K562 (cell line): ENCODE data around the gene TMCC1. TPM values are rescaled to one million over a fixed set of nuclear protein-coding genes. Genes with fewer than 3 reads are reported as not detected.

Experiments
- ATAC-seq: fragments of 200-7000 bp; cut with Tn5 transposase; 3 replicates; pipeline ENCODE4 v1.9.1; 2020; ENCODE audit warnings: moderate library complexity
- BruUV-seq: library from RNA; stranded (reverse); fragments of 400-500 nt; replicated peaks from 2 replicates; lab custom pipeline; 2021; lab: Mats Ljungman, UMichigan
- CTCF ChIA-PET: fragments of 300-600 bp; formaldehyde crosslinking; extraction: SDS; loops from one replicate; lab custom pipeline; 2021; ENCODE audit warnings: low intra/inter-chr PET ratio; lab: Yijun Ruan, JAX
- POLR2A ChIA-PET: fragments of 300-600, 350-650 bp; sonication (Branson Sonifier 250); formaldehyde crosslinking; extraction: SDS; loops from one replicate; lab custom pipeline; 2021; ENCODE audit warnings: antibody characterized with exemption, inconsistent platforms; lab: Yijun Ruan, JAX
- DNase-seq, 4 experiments: peaks; one replicate each; pipeline versions ENCODE4 v3.0.0 to v3.0.0-alpha.2; 2011 to 2018; ENCODE audit warnings: low spot score in 3 of 4, mixed read lengths in 3 of 4; ENCODE audit errors: extremely low read depth in 1 of 4
- FAIRE-seq: peaks from 2 replicates; lab custom pipeline; 2011; peaks lifted over from hg19 to GRCh38; lab: Jason Lieb, UNC
- H2AFZ ChIP-seq: 2 replicates; pipeline ENCODE4 v1.6.0; 2011; ENCODE audit warnings: low read depth, low read length, control low read depth, inconsistent platforms
- H3K27ac ChIP-seq: fragments of 200-600 bp; 3 replicates; pipeline ENCODE4 v1.8.0; 2011; ENCODE audit warnings: low read depth, mild to moderate bottlenecking, control low read depth, inconsistent platforms, low read length, moderate library complexity, mixed read lengths; ENCODE audit errors: extremely low read depth
- H3K27me3 ChIP-seq, 2 experiments: fragments of 300-600 bp in 1 of 2; 2 replicates in 1 of 2; 3 replicates in 1 of 2; pipeline versions ENCODE4 v1.6.0 to v1.8.0; 2011; ENCODE audit warnings: inconsistent platforms in 2 of 2, low read length in 2 of 2, mild to moderate bottlenecking in 1 of 2, mixed read lengths in 1 of 2, moderate library complexity in 1 of 2; ENCODE audit not compliant: control insufficient read depth in 2 of 2, insufficient read depth in 2 of 2
- H3K36me3 ChIP-seq: fragments of 300-600 bp; 3 replicates; pipeline ENCODE4 v1.8.0; 2011; ENCODE audit warnings: mild to moderate bottlenecking, low read length, inconsistent platforms; ENCODE audit not compliant: control insufficient read depth, insufficient read depth
- H3K4me1 ChIP-seq, 2 experiments: fragments of 200-600 bp in 1 of 2; replicated peaks in 1 of 2; 2 replicates in 1 of 2; 3 replicates in 1 of 2; pipeline versions ENCODE4 v1.5.1 to v1.8.0; 2011; ENCODE audit warnings: inconsistent platforms in 2 of 2, low read length in 2 of 2, mild to moderate bottlenecking in 1 of 2, mixed read lengths in 1 of 2, moderate library complexity in 1 of 2; ENCODE audit not compliant: control insufficient read depth in 2 of 2, insufficient read depth in 2 of 2
- H3K4me2 ChIP-seq: 2 replicates; pipeline ENCODE4 v1.6.1; 2011; ENCODE audit warnings: low read length, control low read depth, inconsistent platforms, mixed read lengths; ENCODE audit not compliant: insufficient read depth
- H3K4me3 ChIP-seq: fragments of 200-600 bp; sonication (generic), shearing (Covaris generic); 2 replicates; pipeline ENCODE4 v1.5.1; 2016; ENCODE audit warnings: control low read depth, inconsistent platforms
- H3K79me2 ChIP-seq: fragments of 200-600 bp; 3 replicates; pipeline ENCODE4 v1.8.0; 2011; ENCODE audit warnings: low read length, inconsistent platforms; ENCODE audit not compliant: control insufficient read depth, insufficient read depth
- H3K9ac ChIP-seq, 2 experiments: 2 replicates each; pipeline versions ENCODE4 v1.6.0 to v1.6.1; 2011; ENCODE audit warnings: low read depth in 2 of 2, low read length in 2 of 2, control low read depth in 1 of 2, inconsistent platforms in 1 of 2, mild to moderate bottlenecking in 1 of 2, mixed read lengths in 1 of 2; ENCODE audit not compliant: insufficient read depth in 1 of 2
- H3K9me1 ChIP-seq: one replicate; pipeline ENCODE4 v1.6.0; 2011; ENCODE audit warnings: inconsistent platforms, mild to moderate bottlenecking, low read length, moderate library complexity; ENCODE audit not compliant: control insufficient read depth, insufficient read depth
- H3K9me3 ChIP-seq: replicated peaks from 2 replicates; pipeline ENCODE4 v1.5.1; 2011; ENCODE audit warnings: low read depth, low read length, inconsistent platforms; ENCODE audit not compliant: control insufficient read depth, insufficient read depth
- H4K20me1 ChIP-seq: replicated peaks from 2 replicates; pipeline ENCODE4 v1.6.1; 2011; ENCODE audit warnings: low read length, inconsistent platforms, mixed read lengths; ENCODE audit not compliant: control insufficient read depth, insufficient read depth
- ARID2 ChIP-seq: fragments of 450-650 bp; IDR thresholded peaks from 2 replicates; pipeline ENCODE4 v1.6.1; 2017; ENCODE audit warnings: antibody characterized with exemption, mild to moderate bottlenecking
- CBX1 ChIP-seq: sonication (generic); IDR thresholded peaks from 2 replicates; pipeline ENCODE4 v1.6.1; 2016; ENCODE audit warnings: antibody characterized with exemption, low read depth, mild to moderate bottlenecking
- FOXP4 ChIP-seq: sonication (generic); formaldehyde crosslinking; IDR thresholded peaks from 2 replicates; pipeline ENCODE4 v1.8.0; 2022; ENCODE audit warnings: mild to moderate bottlenecking, missing genetic modification reagents, borderline replicate concordance
- NCOA6 ChIP-seq: fragments of 450-650 bp; IDR thresholded peaks from 2 replicates; pipeline ENCODE4 v1.6.1; 2017; ENCODE audit warnings: mild to moderate bottlenecking
- POLR2AphosphoS5 ChIP-seq: IDR thresholded peaks from 2 replicates; pipeline ENCODE4 v1.6.1; 2011; ENCODE audit warnings: mild to moderate bottlenecking, low read depth, low read length, moderate library complexity; ENCODE audit not compliant: control insufficient read depth, insufficient read depth
- SREBF2 ChIP-seq: sonication (generic); formaldehyde crosslinking; IDR thresholded peaks from 2 replicates; pipeline ENCODE4 v1.4.0; 2020; ENCODE audit warnings: mild to moderate bottlenecking, missing genetic modification reagents
- TAF7 ChIP-seq: fragments of 450-650 bp; IDR thresholded peaks from 2 replicates; pipeline ENCODE4 v1.6.1; 2016; ENCODE audit warnings: missing genetic modification characterization, missing compliant biosample characterization
- ZNF444 ChIP-seq: fragments of 250-450 bp; sonication (Bioruptor Pico); IDR thresholded peaks from 2 replicates; pipeline ENCODE4 v1.4.0; 2020; ENCODE audit warnings: mild to moderate bottlenecking, moderate library complexity
- ZNF79 ChIP-seq: fragments of 250-450 bp; sonication (Bioruptor Pico); IDR thresholded peaks from 2 replicates; pipeline ENCODE4 v1.4.0; 2020; ENCODE audit warnings: low read depth, mild to moderate bottlenecking, moderate library complexity
- WGBS: fragments of 100-300 bp; shearing (Covaris generic); methylation state at CpG from one replicate; pipeline ENCODE4 v1.1.6; 2016; ENCODE audit warnings: low coverage, mixed read lengths; ENCODE audit not compliant: insufficient coverage; ENCODE audit errors: missing lambda C conversion rate; 5-methylcytosine and 5-hydroxymethylcytosine counted together
- in situ Hi-C: fragments of 300-500 bp; cut with MboI; formaldehyde crosslinking; loops from 4 replicates; pipeline ENCODE4 v1.15.0; 2018; ENCODE audit warnings: inconsistent platforms, mixed read lengths
- intact Hi-C: fragments of 100-400 bp; cut with micrococcal nuclease; formaldehyde crosslinking; loops from 2 replicates; pipeline ENCODE4 v1.14.2; 2022
- polyA plus RNA-seq, 8 experiments: library from polyadenylated mRNA; depleted of rRNA in 4 of 8; stranded (reverse) in 5 of 8; unstranded in 3 of 8; fragments of >200 nt; fragmentation: Nextera tagmentation in 2 of 8; fragmentation: Illumina TruSeq in 1 of 8; extraction: Ambion mirVana in 2 of 8; extraction: Trizol in 1 of 8; gene quantifications; 2 replicates each; pipeline versions ENCODE4 v1.2.1 to v1.2.3, GENCODE V29; 2011 to 2014; ENCODE audit warnings: inconsistent platforms in 1 of 8, missing spikeins in 1 of 8
- total RNA-seq, 7 experiments: library from RNA; depleted of rRNA in 6 of 7; stranded (reverse); fragments of >200 nt in 6 of 7; fragmentation: Illumina TruSeq in 2 of 7; extraction: Trizol in 2 of 7; gene quantifications; 2 replicates each; pipeline versions ENCODE4 v1.2.1 to v1.2.3, GENCODE V29; 2011 to 2021; ENCODE audit warnings: low replicate concordance in 1 of 7
- TF ChIP-seq, protein P1 (sequence below): fragments of 200-800 bp; sonication (Bioruptor generic); IDR thresholded peaks from 2 replicates; pipeline ENCODE4 v1.6.1; 2016; ENCODE audit warnings: missing genetic modification characterization, missing compliant biosample characterization
- TF ChIP-seq, protein P2 (sequence below): sonication (generic); formaldehyde crosslinking; IDR thresholded peaks from 2 replicates; pipeline ENCODE4 v1.8.1; 2022; ENCODE audit warnings: missing genetic modification reagents
- TF ChIP-seq, protein P3 (sequence below): fragments of 250-450 bp; sonication (Bioruptor Pico); IDR thresholded peaks from 2 replicates; pipeline ENCODE4 v1.5.0; 2021

TMCC1 gene
- total and polyA plus RNA-seq, 9 of the 15 experiments (the other 6 are each of a cell fraction or from before 2014, with no cell fraction given), result 0.89 to 8.7 (median 4.0) TPM

GRCh38 chr3:129689036-129689435 is 204.5 kb downstream of the TMCC1 start (continued):
- TF ChIP-seq, protein P1, sequence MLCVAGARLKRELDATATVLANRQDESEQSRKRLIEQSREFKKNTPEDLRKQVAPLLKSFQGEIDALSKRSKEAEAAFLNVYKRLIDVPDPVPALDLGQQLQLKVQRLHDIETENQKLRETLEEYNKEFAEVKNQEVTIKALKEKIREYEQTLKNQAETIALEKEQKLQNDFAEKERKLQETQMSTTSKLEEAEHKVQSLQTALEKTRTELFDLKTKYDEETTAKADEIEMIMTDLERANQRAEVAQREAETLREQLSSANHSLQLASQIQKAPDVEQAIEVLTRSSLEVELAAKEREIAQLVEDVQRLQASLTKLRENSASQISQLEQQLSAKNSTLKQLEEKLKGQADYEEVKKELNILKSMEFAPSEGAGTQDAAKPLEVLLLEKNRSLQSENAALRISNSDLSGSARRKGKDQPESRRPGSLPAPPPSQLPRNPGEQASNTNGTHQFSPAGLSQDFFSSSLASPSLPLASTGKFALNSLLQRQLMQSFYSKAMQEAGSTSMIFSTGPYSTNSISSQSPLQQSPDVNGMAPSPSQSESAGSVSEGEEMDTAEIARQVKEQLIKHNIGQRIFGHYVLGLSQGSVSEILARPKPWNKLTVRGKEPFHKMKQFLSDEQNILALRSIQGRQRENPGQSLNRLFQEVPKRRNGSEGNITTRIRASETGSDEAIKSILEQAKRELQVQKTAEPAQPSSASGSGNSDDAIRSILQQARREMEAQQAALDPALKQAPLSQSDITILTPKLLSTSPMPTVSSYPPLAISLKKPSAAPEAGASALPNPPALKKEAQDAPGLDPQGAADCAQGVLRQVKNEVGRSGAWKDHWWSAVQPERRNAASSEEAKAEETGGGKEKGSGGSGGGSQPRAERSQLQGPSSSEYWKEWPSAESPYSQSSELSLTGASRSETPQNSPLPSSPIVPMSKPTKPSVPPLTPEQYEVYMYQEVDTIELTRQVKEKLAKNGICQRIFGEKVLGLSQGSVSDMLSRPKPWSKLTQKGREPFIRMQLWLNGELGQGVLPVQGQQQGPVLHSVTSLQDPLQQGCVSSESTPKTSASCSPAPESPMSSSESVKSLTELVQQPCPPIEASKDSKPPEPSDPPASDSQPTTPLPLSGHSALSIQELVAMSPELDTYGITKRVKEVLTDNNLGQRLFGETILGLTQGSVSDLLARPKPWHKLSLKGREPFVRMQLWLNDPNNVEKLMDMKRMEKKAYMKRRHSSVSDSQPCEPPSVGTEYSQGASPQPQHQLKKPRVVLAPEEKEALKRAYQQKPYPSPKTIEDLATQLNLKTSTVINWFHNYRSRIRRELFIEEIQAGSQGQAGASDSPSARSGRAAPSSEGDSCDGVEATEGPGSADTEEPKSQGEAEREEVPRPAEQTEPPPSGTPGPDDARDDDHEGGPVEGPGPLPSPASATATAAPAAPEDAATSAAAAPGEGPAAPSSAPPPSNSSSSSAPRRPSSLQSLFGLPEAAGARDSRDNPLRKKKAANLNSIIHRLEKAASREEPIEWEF, result no peak
- TF ChIP-seq, all 486 proteins: peak for 0

DNA sequence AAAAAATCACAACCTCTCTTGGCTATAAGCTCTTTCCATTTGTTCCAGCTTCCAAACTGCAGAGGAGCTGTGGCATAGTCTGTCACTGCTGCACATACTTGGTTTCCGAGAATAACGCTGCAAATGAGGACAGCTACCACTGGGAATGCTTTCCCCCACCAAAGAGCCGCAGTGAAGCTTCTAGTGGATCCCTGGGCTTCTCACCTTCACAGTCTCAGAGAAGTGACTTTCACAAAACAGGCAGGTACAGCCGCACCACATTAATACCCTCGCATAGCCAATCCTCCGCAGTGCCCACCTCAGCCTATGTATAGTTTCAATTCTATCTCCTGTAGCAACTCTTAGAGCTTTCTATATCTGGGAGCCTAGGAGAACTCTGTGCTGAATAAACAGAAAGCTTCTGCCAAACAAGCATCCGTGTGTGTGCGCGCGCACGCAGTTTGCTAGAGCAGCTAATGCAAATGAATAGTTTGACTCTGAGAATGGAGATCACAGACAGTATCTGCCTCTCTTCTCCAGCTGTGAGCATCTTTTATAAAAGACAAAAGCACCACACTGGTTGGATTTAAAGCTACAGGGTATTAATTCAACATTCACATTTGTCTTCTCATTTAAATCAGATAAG is 205.1 kb downstream of the TMCC1 start:
- no peak overlapping the region for H3K4me2 ChIP-seq
- H3K4me1 ChIP-seq, result peaks cover 0 to 7% of the 10 kb centered on the region in 2 experiments; a peak in 3 of 5 replicates
- DNase-seq (no peak), FAIRE-seq (no peak), ATAC-seq (no peak)
- intact Hi-C loops, result no loop called here
- H2AFZ ChIP-seq, result no peak overlapping the region
- no peaks in the 10 kb centered on the region for H3K79me2 ChIP-seq
- no peaks in the 10 kb centered on the region for H4K20me1 ChIP-seq
- 92% methylated on average over 8 of the region's 11 CpGs for WGBS
- POLR2A ChIA-PET, result no interaction called here
- BruUV-seq, result no TSS peak
- in situ Hi-C loops, result no loop called here
- CTCF ChIA-PET, result no interaction called here
- no peaks in the 10 kb centered on the region for H3K9me1 ChIP-seq
- H3K27me3 ChIP-seq, result no peaks in the 10 kb centered on the region
- H3K36me3 ChIP-seq, result no peaks in the 10 kb centered on the region
- H3K9me3 ChIP-seq, result no peaks in the 10 kb centered on the region
- H3K4me3 ChIP-seq, result no peak overlapping the region
- no peak overlapping the region for H3K9ac ChIP-seq
- H3K27ac ChIP-seq, result no peak overlapping the region
- TF ChIP-seq ZNF79 (CRISPR knock-in tag), result no peak
- TF ChIP-seq FOXP4 (CRISPR knock-in tag), result no peak
- TF ChIP-seq CBX1, result no peak
- TF ChIP-seq SREBF2 (CRISPR knock-in tag), result no peak
- TF ChIP-seq, protein P2, sequence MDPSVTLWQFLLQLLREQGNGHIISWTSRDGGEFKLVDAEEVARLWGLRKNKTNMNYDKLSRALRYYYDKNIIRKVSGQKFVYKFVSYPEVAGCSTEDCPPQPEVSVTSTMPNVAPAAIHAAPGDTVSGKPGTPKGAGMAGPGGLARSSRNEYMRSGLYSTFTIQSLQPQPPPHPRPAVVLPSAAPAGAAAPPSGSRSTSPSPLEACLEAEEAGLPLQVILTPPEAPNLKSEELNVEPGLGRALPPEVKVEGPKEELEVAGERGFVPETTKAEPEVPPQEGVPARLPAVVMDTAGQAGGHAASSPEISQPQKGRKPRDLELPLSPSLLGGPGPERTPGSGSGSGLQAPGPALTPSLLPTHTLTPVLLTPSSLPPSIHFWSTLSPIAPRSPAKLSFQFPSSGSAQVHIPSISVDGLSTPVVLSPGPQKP (CRISPR knock-in tag), result no peak
- TF ChIP-seq POLR2AphosphoS5, result no peak
- TF ChIP-seq, protein P3, sequence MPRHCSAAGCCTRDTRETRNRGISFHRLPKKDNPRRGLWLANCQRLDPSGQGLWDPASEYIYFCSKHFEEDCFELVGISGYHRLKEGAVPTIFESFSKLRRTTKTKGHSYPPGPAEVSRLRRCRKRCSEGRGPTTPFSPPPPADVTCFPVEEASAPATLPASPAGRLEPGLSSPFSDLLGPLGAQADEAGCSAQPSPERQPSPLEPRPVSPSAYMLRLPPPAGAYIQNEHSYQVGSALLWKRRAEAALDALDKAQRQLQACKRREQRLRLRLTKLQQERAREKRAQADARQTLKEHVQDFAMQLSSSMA, result no peak
- TF ChIP-seq TAF7 (tag), result no peak
- TF ChIP-seq ARID2, result no peak
- TF ChIP-seq NCOA6, result no peak
- TF ChIP-seq ZNF444 (CRISPR knock-in tag), result no peak
